Fibroblast of villous mesenchyme (primary cell): ENCODE measurements around the gene TEX13C. TPM values are rescaled to one million over a fixed set of nuclear protein-coding genes. Genes with fewer than 3 reads are reported as not detected.
A peak's percentile ranks its signal among the peaks of the same experiment; 100 is the strongest.
"Not testable (repeated sequence)": the region's sequence is repeated elsewhere in the genome, so short reads cannot be mapped to it uniquely, and the experiment has no call there.

Experiments
- DNase-seq: peaks from one replicate; pipeline ENCODE4 v3.0.0-alpha.2; 2010; ENCODE audit warnings: low read depth
- H3K4me3 ChIP-seq: 2 replicates; pipeline ENCODE4 v1.5.1; 2011; ENCODE audit warnings: low read depth, mild to moderate bottlenecking, low read length
- CTCF ChIP-seq: IDR thresholded peaks from 2 replicates; pipeline ENCODE4 v1.5.1; 2012; ENCODE audit warnings: low read depth, mild to moderate bottlenecking, low read length; ENCODE audit not compliant: insufficient read depth
- total RNA-seq: library from RNA; depleted of rRNA; stranded (reverse); fragments of >200 nt; gene quantifications from 2 replicates; pipeline ENCODE4 v1.2.3, GENCODE V29; 2012

TEX13C gene
- total RNA-seq, 1 donor = not detected

- no peak for DNase-seq
- no peak overlapping the region for H3K4me3 ChIP-seq
- TF ChIP-seq CTCF = no peak
Observed at GRCh38 chrX:125293850-125294780, 25.6 kb upstream of the TEX13C start.

DNA sequence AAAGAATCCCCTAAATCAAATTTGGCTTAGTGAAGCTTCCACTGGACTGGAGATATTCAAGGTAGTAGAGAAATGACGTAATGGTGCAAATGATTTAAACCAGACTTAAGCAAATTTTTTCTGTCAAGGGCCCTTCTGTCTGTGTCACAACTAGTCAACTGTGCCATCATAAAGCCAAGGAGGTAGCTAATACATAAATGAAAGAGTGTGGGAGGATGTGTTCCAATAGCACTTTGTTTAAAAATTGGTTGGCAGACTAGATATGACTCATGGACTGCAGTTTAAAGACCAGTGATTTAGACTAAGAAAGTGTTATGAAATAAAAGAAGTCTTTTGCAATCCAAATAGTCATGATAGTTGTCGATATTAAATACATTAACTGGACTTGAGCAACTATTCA is 24.3 kb upstream of the TEX13C start:
- DNase-seq = peak; percentile 0
- H3K4me3 ChIP-seq = no peak overlapping the region
- no peak for TF ChIP-seq CTCF

- no peak overlapping the region for H3K4me3 ChIP-seq
- DNase-seq = no peak
- TF ChIP-seq CTCF = no peak
Observed at GRCh38 chrX:125298871-125299270, 20.8 kb upstream of the TEX13C start.

DNA sequence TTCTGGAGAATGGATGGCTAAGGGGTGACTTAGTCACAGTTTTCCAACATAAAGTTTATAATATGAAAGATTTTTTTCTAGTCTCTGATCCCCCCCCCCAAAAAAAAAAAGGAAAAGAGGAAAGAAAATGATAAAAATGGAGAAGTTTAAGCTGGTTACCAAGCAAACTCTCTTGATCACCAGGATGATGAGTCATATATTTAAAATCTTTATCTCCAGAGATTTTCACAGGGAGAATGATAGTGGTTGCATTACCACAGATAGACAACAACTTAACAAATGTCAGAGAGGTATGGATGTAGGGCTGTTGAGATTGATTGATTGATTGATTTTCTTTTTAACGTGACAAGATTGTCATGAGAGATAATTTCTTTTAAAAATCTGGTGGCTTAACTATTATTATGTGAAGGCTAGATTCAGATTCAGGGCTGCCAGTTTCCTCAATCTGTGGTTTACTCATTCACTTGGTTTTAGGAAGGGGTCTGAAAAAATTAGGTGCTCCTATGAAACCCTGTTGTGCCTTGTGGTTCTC is 13.3 kb upstream of the TEX13C start:
- no peak for DNase-seq
- TF ChIP-seq CTCF = no peak
- H3K4me3 ChIP-seq = no peak overlapping the region

DNA sequence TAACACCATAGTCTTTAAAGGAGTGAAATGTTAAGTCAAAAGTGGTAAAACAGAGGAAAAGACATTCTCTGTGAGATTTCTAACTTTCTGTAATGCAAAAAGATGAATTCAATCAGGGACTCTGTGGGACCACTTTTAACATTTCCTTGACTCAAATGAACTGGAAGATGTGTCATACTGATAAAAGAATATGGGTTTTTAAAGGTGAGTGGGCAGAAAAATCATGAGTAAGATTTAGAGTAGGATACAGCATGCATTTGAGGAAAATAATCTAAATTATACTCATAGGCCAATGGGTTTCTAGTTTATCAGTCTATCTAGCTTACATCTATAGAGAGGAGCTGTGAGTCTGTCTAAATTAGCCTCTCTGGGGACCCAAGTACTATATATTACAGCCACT is 11.0 kb upstream of the TEX13C start:
- no peak for TF ChIP-seq CTCF
- H3K4me3 ChIP-seq = no peak overlapping the region
- DNase-seq = no peak

- not testable (repeated sequence) for H3K4me3 ChIP-seq, DNase-seq
Observed at GRCh38 chrX:125319166-125319565, 505 bp upstream of the TEX13C start.

GRCh38 chrX:125322431-125322830 is 2.8 kb downstream of the TEX13C start:
- H3K4me3 ChIP-seq = no peak overlapping the region
- no peak for TF ChIP-seq CTCF
- no peak for DNase-seq
